ENCODE measurements around the gene CDH26.

CDH26 gene

GRCh38 chr20:60048634-60049521 is 90.7 kb downstream of the CDH26 start:
- H3K4me1 ChIP-seq (ENCODE audit: low read length) = no peaks in the 10 kb centered on the region
- no peak overlapping the region for H2AFZ ChIP-seq (ENCODE audit: low read depth, low read length)
- H3K4me2 ChIP-seq (ENCODE audit: low read length) = no peak overlapping the region
- H4K20me1 ChIP-seq (ENCODE audit: insufficient read depth, low read length) = no peaks in the 10 kb centered on the region
- H3K27me3 ChIP-seq (ENCODE audit: low read depth, low read length) = peaks cover 27% of the 10 kb centered on the region
- H3K36me3 ChIP-seq (replicated peaks; ENCODE audit: low read depth, low read length) = no peaks in the 10 kb centered on the region
- H3K9me3 ChIP-seq (ENCODE audit: insufficient read depth, low read length) = no peaks in the 10 kb centered on the region
- H3K79me2 ChIP-seq (ENCODE audit: low read length) = no peaks in the 10 kb centered on the region
- H3K9ac ChIP-seq (ENCODE audit: low read length) = no peak overlapping the region
- H3K27ac ChIP-seq (ENCODE audit: low read length) = no peak overlapping the region
- no peak for TF ChIP-seq EZH2phosphoT487 (IDR thresholded peaks at IDR 0.05; ENCODE audit: low read depth)
- no peak overlapping the region for H3K4me3 ChIP-seq (ENCODE audit: low read length)

GRCh38 chr20:60049601-60050000 is 91.4 kb downstream of the CDH26 start:
- no peak for TF ChIP-seq EZH2phosphoT487 (IDR thresholded peaks at IDR 0.05; ENCODE audit: low read depth)
- no peak for TF ChIP-seq CTCF (IDR thresholded peaks at IDR 0.05; ENCODE audit: low read depth, low read length)
- H3K27ac ChIP-seq (ENCODE audit: low read length) = no peak overlapping the region
- H3K9ac ChIP-seq (ENCODE audit: low read length) = no peak overlapping the region
- no peaks in the 10 kb centered on the region for H3K4me1 ChIP-seq (ENCODE audit: low read length)
- H3K36me3 ChIP-seq (replicated peaks; ENCODE audit: low read depth, low read length) = no peaks in the 10 kb centered on the region
- H3K79me2 ChIP-seq (ENCODE audit: low read length) = no peaks in the 10 kb centered on the region
- no peak overlapping the region for H2AFZ ChIP-seq (ENCODE audit: low read depth, low read length)
- H3K4me3 ChIP-seq (ENCODE audit: low read length) = no peak overlapping the region
- H4K20me1 ChIP-seq (ENCODE audit: insufficient read depth, low read length) = no peaks in the 10 kb centered on the region
- H3K27me3 ChIP-seq (ENCODE audit: low read depth, low read length) = peaks cover 27% of the 10 kb centered on the region
- no peaks in the 10 kb centered on the region for H3K9me3 ChIP-seq (ENCODE audit: insufficient read depth, low read length)
- H3K4me2 ChIP-seq (ENCODE audit: low read length) = no peak overlapping the region

- Histone ChIP-seq H3K27me3 (ENCODE audit: low read depth, low read length) (peaks cover 27% of the 10 kb centered on the region), H3K79me2 (ENCODE audit: low read length) (no peaks in the 10 kb centered on the region), H3K4me1 (ENCODE audit: low read length) (no peaks in the 10 kb centered on the region)
Measured at GRCh38 chr20:60050193-60050947, 92.1 kb downstream of the CDH26 start.

GRCh38 chr20:60051911-60052310 is 93.7 kb downstream of the CDH26 start:
- Histone ChIP-seq H3K27ac (ENCODE audit: low read length) (no peak overlapping the region), H3K4me2 (ENCODE audit: low read length) (no peak overlapping the region), H3K36me3 (replicated peaks; ENCODE audit: low read depth, low read length) (no peaks in the 10 kb centered on the region), H3K9ac (ENCODE audit: low read length) (no peak overlapping the region), H3K4me1 (ENCODE audit: low read length) (no peaks in the 10 kb centered on the region), H3K79me2 (ENCODE audit: low read length) (no peaks in the 10 kb centered on the region), H3K27me3 (ENCODE audit: low read depth, low read length) (peaks cover 35% of the 10 kb centered on the region), H3K9me3 (ENCODE audit: insufficient read depth, low read length) (no peaks in the 10 kb centered on the region), H3K4me3 (ENCODE audit: low read length) (no peak overlapping the region), H2AFZ (ENCODE audit: low read depth, low read length) (no peak overlapping the region), H4K20me1 (ENCODE audit: insufficient read depth, low read length) (no peaks in the 10 kb centered on the region)
- TF ChIP-seq CTCF (IDR thresholded peaks at IDR 0.05; ENCODE audit: low read depth, low read length) (no peak), EZH2phosphoT487 (IDR thresholded peaks at IDR 0.05; ENCODE audit: low read depth) (no peak)

More at GRCh38 chr20:60050193-60050947, 92.1 kb downstream of the CDH26 start:
- H3K9me3 ChIP-seq (ENCODE audit: insufficient read depth, low read length) = no peaks in the 10 kb centered on the region
- no peak overlapping the region for H3K4me2 ChIP-seq (ENCODE audit: low read length)
- TF ChIP-seq EZH2phosphoT487 (IDR thresholded peaks at IDR 0.05; ENCODE audit: low read depth) = no peak
- TF ChIP-seq CTCF (IDR thresholded peaks at IDR 0.05; ENCODE audit: low read depth, low read length) = peak; percentile 49
- H2AFZ ChIP-seq (ENCODE audit: low read depth, low read length) = no peak overlapping the region
- no peak overlapping the region for H3K27ac ChIP-seq (ENCODE audit: low read length)
- no peaks in the 10 kb centered on the region for H3K36me3 ChIP-seq (replicated peaks; ENCODE audit: low read depth, low read length)
- H3K4me3 ChIP-seq (ENCODE audit: low read length) = no peak overlapping the region
- H4K20me1 ChIP-seq (ENCODE audit: insufficient read depth, low read length) = no peaks in the 10 kb centered on the region
- no peak overlapping the region for H3K9ac ChIP-seq (ENCODE audit: low read length)
